CD4-positive, alpha-beta T cell treated with Interleukin-4 for 1 hour (primary cell): ENCODE measurements around the gene LOX.

Source experiments
- DNase-seq, 2 donors: peaks; one replicate each; pipeline ENCODE4 v3.0.0-alpha.2; 2020 to 2022

The LOX gene, protein sequence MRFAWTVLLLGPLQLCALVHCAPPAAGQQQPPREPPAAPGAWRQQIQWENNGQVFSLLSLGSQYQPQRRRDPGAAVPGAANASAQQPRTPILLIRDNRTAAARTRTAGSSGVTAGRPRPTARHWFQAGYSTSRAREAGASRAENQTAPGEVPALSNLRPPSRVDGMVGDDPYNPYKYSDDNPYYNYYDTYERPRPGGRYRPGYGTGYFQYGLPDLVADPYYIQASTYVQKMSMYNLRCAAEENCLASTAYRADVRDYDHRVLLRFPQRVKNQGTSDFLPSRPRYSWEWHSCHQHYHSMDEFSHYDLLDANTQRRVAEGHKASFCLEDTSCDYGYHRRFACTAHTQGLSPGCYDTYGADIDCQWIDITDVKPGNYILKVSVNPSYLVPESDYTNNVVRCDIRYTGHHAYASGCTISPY

DNA sequence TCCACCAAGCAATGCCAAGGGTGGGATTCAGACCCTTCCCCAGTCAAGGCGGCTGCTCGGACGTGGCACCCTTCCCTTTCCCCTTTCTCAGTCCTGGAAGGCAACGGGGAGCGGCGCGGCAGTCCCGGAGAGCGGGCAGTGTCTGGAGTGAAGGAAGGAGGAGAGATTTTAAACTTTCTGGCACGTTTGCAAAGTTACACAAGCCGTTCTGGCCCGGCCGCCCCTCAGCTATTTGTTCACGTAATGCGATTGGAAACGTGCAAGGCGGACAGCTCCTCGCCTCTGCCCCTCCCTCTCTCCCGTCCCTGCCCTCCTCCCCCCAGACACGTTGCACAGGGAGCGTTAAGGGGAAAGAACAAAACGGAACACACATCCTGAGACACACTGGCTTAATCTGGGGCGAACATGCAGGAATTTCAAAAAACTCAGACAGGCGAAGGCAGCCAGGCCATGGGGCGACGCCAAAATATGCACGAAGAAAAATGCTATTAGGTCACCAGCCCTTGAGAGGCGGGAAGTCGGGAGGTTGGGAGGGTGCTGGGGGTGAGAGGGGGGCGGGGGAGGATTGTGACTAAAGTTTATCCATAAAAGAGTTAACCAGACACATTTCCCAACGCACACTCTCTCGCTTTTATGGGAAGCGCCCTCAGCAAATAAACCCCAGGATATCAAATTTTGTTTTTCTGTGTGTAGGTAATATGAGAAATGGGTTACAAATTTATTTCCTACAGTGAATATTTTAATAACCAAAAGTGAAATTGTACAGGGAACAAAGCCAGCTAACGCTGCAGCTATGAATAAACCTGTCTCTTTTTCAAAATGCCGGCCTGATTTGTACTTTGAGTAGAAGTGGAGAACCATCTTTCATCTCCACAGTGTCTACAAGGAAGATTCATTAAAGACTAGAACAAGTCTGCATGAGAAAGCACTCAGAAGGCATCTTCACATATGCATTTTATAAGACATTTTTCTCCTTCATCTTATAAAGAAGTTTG is at the start of gene LOX:
Gene LOX (minus strand): TSS at position 144 of the 995 bp plus-strand sequence. CDS start 274 bp downstream, outside the sequence.
- DNase-seq, result no peak

DNA sequence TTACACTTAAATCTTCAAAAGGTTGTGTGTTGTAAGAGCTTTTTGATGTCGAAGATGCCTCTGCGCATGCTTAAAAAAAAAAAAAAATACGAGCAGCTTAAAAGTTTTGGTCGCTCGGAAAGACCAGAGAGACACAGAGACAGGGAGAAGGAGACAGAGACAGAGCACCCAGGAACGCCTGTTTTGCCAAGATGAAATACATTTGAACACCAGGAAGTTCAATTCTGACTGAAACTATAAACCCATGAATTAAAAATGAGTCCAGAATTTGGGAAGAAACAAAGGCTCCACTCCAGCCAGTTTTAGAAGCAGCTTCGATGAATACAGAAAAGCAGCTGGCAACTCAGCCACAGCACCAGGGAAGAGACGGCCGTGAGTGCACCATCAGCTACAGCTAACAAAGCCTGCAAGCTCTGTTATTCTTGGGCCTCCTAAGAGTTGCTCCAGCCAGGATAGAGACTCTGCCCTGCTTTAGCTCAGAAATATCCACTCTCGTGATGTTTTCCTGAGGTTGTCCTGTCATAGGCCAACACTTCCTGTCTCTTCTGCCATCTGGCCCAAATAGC is 48.8 kb upstream of the LOX start:
- DNase-seq, result no peak

DNA sequence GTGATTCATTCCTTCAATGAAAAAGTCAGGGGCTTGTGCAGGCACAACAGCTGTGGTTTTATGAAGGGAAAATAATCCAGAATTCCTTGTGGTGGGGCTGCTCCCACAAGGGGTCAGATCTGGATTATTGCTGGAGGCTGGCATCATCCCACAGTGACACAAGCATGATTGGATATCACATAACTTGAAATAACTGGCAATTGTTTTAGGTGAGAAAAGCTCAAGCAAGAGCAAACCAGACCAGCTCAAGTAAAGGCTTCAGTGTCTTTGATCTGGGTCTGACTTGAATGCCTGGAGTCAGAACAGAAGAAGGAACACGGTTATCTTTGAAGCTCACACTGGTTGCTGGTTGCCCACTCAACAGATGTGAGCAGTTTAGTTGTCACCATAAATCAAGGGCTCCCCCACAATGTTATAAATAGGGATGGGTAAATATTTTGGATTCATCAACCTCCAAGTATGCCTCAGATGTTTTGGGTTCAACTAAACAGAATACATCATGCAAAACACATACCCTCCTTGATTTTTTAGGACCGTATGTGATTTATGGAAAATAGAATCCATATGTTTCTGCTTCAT is 48.2 kb upstream of the LOX start:
- DNase-seq, result no peak

DNA sequence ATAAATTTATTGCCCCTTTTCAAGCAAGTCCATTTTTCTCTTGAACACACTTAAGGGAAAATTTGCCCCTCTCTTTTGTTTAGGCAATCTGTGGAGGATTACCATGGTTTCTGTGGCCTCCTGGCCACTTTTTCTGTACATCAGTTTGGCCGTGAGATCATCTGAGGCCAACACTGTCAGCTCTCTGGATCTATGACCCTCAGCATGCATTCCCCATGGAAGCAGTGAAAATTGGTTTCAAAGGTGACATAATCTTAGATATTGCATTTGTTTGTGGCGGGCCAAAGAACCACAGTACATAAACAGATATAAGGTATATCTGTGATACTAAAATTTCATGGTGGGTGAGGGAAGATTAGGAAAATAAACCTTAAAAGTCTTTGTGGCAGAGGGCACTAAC is 46.7 kb upstream of the LOX start:
- DNase-seq, result no peak

DNA sequence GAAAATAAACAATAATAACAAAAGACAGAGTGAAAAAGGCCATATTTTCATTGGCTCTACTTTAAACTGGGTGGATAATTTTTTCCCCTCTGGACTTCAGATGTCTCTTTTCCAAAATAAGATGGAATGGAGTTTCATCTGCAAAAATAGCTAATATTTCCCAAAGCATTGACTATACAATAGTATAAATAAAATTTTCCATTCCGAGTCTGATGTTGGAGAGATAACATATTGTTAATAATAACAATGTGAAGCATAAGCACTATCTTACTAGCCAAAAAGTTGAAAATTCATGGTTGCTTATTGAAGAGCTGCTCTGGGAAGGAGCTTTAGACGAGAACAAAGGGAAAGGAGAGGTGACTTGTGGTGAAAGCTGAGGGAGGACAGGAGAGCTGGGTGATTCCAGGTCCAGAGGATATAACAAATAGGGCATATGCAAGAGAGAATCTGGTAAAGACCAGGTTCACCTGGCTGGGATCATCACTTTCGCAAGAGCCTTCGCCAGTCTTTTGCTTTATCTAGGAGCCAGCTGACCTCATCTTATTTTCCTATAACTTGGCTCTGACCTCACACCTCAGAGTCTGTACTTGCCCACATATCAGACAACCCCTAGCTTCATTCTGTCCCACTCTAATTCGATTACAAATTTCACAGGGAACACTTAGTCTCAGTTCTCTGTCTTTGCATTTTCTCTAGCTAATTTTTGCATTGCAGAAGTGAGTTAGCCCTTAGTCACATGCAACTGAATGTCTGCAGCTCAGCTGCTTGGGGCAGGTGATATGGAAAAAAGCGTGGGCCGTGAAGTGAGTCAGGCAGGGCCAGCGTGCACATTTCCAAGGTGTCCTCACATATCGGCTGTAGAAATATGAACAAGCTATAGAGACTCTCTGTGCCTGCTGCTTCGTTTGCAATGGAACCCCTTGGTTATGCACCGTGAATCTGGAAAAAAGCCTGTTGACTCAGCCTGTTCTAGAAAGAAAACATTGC is 43.7 kb upstream of the LOX start:
- no peak for DNase-seq

DNA sequence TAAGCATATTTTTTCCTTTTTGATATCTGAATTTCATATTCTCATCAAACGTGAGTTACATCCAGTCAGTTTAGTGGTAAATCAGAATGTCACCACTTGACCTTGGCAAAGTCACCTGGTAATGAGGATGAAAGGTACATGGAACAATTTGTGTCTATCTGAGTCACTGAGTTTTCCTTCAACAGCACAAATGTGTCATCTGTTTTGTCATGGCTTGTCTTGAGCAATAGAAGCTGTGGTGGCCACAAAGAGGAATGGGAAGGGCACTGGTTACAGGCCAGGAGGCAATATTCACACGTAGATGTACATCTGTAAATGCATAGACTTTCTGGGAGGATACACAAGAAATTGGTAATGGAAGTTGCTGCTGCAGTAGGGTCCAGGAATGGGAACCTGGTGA is 42.9 kb upstream of the LOX start:
- DNase-seq, result no peak

DNA sequence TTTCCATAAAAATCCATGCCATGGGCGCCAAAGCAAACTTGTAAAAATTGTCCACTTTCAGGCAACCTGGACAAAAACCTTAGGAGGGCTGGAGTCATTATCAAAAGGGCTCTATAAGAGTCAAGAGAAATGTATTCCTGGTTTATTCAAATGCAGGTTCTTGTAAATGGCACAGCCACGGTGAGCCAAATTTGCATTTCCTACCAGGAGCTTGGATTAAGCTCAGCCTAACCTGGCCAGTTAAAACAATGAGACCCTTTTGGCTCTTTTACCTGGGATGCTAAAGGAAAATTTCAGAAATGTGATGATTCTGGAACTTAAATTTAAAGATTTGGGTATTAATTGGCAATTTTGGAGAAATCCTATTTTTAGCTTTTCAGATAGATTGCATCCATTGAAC is 42.4 kb upstream of the LOX start:
- DNase-seq, result no peak

DNA sequence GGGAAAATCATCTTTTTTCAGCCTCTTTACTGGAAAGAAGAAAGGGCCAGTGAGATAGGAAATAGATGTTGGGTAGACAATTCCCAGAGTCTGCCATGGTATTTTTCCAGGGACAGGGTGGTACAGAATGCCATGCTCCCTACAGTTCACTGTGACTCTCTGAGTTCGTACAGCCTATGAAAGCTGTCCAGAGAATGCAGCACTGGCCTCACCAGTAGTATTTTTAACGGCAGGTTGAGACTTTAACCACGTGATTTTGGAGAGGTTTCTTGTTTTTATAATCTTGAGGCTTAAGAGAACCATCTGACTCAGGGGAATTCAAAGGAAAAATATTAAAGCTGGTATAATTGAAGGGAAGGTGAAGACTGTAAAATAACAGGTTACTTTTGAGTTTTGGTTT is 41.1 kb upstream of the LOX start:
- no peak for DNase-seq

DNA sequence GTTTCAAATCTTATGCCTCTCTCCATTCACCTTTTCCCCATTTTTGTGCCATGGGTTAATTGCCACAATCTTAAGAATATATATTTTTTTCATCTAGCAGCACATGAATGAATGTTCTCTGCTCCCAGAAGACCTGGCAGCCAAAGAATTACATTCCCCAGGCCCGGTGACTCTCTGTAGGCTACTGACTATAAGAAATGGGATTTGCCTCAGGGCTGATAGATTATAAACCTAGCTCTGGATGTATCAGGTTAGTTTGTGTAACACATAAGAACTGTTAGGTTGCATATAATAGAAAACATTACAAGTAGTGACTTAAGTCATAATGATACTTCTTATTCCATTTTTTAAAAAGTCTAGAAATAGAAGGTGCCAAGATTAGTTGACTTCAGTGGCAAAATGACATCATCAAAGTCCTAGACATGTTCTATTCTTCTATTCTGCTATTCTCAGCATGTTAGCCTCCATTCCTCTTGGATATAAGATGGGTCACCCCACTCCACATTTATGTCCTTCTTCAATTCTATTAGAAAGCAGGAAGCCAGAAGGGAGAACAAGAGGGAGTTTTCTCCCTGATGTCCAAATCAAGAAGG is 40.4 kb upstream of the LOX start:
- no peak for DNase-seq

DNA sequence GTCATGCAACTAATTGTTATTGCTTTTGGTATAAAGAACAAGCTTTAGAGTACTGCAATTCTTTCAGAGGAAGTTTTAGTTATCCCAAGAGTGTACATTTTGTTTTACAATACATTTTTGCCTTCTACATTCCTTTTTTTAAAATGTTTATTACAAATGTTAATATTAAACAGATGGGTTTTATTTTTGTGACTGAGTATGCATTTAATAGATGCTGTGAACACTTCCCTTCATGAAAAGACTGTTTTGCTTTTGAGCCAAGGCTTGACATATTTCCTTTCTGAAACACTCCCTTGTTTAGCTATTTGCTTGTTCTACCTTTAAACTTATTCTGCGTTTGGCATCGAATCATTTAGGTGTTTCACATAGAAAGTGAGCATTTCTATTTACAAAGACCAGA is 36.4 kb upstream of the LOX start:
- DNase-seq, result no peak

DNA sequence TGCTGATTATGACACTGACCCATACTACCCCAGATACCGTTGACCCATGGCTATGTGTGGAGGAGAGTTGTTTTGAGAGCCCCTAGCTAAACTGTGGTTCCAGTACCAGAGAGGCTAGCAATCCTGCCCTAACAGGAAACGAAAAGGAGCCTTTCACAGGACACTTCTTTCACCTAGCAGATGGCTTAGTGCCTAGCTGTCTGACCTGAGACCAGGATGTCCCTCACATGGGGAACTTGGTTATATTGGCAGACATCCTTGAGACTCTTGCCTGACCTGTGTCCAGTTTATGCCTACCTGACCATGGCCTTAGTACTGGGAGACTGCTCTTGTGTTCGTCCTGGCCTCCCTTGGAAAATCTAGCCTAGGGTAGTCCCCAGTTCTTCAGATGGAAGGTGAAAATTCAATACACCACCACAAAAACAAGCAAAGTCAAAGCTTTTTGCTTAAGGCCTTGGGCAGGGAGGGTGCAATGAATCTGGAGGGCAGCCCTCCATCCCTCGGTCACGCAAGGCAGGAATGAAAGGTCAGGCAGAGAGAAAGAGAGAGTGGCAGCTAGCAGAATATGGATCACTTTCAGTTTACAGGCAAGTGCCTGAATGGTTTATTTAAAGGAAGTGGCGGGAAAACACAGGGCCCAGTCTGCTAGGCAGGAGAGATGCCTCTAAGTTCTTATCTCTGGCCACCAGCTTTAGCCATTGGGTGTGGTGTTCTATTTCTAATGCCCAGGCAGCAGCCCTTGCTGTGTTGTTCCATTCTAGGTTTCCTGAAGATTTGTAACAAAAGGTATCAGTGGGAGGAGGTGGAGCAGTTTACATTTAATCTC is 34.9 kb upstream of the LOX start:
- no peak for DNase-seq

DNA sequence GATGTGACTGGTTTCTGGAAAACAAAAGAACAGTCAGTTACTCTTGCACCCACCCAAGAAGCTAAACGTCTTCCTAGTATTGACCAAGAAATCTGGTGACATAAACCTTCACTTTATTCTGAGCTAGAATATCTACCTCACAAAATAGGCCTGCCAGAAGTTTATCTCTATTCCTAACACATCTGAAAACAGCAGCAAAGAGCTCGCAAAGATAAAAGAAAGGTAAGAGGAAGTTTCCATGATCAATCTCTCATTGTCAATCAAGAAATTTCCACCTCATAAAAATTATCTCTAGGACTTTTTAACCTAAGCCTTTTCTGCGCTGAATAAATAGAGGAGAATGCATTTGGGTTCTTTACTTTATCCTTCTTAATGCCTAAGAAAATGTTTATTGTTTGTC is 34.0 kb upstream of the LOX start:
- DNase-seq, result no peak

DNA sequence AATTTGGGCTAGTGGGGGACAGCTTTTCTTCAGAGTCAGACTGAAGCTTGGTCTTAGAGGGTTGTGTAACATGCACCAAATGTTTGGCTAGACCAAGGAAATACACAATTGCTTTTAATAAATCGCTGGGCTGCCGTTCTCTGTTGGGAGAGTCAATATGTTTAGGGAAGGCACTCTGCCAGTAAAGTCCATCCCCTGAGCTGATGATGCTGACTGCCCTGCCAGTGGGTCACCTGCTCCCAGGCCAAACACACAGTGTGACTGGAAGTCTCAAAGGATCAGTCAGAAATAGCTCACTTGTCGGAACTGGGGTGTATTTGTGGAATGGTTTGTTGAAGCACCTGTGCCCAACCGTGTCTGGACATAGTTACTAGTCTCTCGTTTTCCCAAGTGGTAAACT is 33.4 kb upstream of the LOX start:
- DNase-seq, result no peak

DNA sequence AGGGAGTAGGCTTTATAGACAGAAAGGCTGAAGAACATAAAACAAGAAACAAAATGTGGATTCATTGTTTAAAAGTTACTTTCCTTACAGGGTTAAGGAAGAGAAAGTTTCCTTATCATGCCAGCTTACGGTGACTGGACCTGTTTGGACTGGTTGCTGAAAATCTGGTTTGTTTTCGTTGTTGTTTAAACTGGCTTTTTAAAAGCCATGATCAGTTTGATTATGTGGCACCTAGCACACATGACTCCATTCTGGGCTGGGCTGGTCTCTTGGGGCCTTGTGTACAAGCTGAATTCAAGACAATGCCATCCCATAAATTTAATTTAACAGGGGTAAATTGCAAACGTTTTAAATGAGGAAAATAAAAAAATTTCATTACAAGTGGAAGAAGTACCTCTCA is 32.9 kb upstream of the LOX start:
- no peak for DNase-seq

DNA sequence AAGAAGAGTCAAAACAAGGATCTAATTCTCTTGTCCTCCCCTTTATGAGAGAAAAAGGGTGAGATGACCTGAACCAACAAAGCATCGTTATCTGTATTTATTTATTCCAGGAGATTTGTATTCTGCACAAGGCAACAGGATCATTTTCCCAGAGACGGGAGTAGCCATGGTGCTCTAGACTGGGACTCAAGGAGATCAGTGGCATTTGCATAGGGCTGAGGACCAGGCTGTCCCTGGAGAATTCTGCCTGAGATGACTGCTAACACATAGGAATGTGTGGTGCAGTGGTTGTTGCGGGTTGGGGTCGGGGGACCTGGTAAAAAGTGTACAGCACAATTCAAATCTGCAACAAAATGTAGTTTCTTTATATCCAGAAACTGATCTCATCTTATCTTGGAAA is 29.0 kb upstream of the LOX start:
- no peak for DNase-seq

DNA sequence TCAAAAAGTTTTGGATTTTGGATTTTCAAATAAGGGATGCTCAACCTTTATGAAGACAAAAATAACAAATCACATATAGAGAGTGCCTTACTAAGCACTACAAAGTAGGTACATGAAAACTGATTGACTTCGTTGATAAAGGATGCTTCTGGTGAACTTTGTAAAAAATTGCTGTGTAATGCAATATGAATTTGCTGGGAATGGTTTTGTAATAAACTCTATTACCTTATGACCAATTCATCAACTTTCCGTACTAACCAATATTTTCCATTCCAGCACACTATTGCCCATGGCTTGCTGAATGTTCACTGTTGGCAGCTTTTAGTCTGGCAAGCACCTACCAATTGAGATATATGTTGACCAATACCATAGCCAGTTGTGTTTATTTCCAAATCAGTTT is 27.9 kb upstream of the LOX start:
- no peak for DNase-seq

DNA sequence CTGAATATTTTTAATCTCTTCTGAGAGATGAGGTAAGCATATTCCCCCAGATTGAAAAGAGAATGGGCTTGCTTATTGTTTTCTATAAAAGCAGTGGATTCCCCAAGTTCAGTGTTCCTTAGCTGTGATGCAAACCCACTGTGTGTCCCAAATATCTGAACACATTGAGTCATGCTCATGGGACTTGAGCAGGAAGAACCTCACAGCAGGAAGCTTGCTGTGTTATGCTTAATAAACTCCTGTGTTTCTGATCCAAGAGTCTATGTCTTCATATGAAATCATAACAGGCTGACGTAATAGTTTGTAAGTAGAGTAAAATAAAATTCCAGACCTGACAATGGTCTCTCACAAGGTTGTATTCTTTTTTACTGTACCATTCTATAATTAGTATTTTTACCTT is 24.8 kb upstream of the LOX start:
- no peak for DNase-seq

DNA sequence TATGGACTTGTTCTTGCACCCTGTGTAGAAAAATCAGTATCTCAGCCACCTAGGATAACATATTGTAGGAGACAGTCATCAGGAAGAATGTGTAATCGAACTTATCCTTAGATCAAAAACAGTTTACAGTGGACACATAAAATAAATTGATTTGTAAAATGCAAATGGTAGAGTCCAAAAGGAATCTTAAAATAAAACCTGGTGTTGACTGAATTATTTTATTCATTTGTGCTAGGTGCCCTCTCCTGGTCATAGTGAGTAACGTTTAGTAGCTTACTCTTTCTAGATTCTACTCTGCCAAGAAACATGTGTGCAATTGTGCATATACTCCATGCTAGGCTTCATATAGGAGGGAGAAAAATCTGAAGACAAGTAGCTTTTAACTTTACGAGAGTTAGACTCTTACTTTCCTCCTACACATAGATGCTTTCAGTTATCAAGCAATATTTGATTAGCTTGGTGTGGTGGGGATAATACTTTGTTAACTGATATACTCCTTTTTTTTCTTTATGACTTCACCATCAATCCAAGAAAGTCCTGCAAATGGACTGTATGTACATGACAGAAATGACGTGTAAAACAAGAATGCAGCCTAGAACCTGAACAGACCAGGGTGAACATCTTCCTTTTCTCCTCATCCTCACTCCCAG is 23.7 kb upstream of the LOX start:
- DNase-seq, result peak in 1 of 2 donors; percentile 6

DNA sequence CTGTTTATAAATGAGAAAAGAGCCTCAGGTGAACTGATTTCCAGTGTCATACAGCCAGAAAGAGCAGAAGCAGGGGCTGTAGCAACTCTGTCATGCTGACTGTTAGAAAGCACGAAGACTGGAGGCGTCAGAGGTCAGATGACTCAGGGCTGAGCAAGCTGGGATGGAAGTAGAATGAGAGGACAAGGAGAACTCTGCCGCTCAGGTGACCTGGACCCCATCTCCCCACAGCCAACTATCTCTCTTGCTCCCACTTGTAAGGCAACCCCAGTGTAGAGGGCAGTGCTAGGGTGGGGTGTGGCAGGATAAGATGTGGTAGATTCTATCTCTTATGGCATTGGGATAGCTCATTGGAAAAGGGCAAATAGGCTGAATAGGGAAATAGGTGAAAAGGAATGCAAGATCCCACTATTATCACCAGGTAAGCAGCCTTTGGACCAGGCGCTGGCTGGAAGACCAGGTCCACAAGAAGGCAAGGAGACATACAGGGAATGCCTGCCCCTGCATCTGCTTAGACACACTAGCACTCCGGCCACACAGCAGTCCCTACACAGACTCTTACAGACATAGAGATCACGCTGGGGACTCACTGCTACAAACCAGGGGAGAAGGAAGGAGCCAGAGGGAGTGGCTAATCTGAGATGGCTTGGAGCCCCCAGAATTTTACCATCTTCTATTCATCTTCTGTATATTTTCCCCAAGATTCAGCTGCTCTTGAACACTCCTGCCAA is 21.2 kb upstream of the LOX start:
- DNase-seq, result no peak
